Kidney tubule cell (primary cell): Measurements from ENCODE around the gene RRAD.
"Not testable (repeated sequence)": the region's sequence is repeated elsewhere in the genome, so short reads cannot be mapped to it uniquely, and the experiment has no call there.

Experiments
- DNase-seq: peaks from one replicate; pipeline ENCODE4 v3.0.0-alpha.2; 2018; ENCODE audit warnings: low spot score

Gene RRAD, protein sequence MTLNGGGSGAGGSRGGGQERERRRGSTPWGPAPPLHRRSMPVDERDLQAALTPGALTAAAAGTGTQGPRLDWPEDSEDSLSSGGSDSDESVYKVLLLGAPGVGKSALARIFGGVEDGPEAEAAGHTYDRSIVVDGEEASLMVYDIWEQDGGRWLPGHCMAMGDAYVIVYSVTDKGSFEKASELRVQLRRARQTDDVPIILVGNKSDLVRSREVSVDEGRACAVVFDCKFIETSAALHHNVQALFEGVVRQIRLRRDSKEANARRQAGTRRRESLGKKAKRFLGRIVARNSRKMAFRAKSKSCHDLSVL

DNA sequence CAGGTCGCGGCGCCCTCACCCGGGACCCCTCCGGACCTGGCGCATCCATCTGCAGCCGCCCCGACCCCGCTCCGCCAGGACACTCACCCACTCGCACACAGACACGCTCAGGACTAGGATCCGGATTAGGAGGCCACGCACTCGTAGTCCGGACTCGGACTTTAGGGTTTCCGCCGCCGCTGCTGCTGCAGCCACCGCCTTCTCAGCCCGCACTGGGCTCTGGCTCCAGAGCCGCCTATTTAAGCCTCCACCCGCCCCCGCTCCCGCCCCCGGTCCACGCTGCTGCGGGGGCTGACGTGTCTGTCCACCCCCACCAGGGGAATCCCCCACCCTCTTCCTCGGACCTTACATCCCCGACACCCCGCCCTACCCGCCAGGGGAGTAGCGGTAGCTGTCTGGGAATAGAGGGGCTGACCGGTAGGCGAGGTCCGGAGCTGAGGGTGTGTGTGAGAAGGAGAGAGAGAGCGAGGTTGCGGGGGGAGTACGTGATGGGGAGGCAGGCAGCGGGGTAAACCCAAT lies at the start of gene RRAD:
RRAD (minus strand) TSS at position 214 of the 519 bp plus-strand sequence. CDS start 356 bp downstream, outside the sequence.
- peak; percentile 90 for DNase-seq

DNA sequence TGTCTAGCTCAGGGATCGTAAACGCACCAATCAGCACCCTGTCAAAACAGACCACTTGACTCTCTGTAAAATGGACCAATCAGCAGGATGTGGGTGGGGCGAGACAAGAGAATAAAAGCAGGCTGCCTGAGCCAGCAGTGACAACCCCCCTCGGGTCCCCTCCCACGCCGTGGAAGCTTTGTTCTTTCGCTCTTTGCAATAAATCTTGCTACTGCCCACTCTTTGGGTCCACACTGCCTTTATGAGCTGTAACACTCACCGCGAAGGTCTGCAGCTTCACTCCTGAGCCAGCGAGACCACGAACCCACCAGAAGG lies 49.6 kb upstream of the RRAD start:
- not testable (repeated sequence) for DNase-seq

DNA sequence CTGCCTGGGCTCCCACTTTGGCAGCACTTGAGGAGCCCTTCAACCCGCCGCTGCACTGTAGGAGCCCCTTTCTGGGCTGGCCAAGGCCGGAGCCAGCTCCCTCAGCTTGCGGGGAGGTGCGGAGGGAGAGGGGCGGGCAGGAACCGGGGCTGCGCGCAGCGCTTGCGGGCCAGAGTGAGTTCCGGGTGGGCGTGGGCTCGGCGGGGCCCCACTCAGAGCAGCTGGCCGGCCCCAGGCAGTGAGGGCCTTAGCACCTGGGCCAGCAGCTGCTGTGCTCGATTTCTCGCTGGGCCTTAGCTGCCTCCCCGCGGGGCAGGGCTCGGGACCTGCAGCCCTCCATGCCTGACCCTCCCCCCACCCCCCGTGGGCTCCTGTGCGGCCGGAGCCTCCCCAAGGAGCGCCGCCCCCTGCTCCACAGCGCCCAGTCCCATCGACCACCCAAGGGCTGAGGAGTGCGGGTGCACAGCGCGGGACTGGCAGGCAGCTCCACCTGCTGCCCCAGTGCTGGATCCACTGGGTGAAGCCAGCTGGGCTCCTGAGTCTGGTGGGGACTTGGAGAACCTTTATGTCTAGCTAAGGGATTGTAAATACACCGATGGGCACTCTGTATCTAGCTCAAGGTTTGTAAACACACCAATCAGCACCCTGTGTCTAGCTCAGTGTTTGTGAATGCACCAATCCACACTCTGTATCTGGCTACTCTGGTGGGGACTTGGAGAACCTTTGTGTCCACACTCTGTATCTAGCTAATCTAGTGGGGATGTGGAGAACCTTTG lies 49.0 kb upstream of the RRAD start:
- DNase-seq: not testable (repeated sequence)

DNA sequence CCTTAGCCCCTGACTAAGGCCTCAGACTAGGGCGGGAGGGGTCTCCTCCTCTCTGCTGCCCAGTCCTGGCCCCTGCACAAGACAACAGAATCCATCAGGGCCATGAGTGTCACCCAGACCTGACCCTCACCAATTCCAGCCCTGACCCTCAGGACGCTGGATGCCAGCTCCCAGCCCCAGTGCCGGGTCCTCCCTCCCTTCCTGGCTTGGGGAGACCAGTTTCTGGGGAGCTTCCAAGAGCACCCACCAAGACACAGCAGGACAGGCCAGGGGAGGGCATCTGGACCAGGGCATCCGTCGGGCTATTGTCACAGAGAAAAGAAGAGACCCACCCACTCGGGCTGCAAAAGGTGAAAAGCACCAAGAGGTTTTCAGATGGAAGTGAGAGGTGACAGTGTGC lies 48.4 kb upstream of the RRAD start:
- DNase-seq: no peak

DNA sequence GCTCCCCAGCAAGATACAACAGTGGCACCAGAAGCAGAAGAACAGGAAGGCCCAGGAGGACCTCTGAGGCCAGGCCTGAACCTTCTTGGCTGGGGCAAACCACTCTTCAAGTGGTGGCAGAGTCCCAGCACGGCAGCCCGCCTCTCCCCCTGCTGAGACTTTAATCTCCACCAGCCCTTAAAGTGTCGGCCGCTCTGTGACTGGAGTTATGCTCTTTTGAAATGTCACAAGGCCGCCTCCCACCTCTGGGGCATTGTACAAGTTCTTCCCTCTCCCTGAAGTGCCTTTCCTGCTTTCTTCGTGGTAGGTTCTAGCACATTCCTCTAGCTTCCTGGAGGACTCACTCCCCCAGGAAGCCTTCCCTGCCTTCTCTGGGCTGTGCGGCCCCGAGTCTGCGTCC lies 47.6 kb upstream of the RRAD start:
- DNase-seq: no peak

DNA sequence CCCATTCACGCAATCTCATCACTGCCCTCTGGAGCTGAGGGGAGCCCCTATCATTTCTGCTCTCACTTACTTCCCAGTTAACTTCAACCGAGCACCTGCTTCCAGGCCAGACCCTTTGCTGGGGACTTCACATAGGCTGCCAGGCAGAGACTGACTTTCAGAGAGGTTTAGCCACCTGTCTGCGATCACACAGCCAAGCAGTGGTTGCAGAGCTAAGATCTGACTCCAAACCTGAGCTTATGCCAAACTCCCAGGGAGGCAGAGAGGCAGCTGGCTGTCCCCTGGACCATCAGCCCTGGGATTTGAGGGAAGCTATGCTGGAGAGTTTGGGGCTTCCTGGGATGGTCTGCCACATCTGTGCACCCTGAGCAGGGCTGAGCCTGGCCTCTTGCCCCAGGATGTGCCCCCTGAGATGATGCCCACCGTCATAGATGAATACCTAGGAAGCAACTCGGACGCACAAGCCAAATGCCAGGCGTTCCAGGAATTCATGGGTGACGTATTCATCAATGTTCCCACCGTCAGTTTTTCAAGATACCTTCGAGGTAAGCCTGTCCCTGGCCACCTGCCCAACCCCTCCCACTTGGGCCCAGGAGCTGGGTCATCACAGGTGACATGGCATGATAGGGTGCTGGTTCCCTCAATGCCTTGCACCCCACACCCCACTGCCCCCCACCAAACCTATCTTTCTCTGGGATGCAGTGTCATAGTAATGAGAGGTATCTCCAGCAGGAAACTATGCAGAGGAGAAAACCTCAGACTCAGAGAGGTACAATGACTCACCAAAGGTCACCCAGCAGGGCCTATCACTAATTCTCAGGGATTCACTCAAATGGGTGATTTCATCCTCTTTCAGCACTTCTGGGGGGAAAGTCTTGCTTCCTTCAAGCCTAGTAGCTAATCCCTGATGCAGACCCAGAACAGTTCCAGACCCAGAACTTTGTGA lies 45.7 kb upstream of the RRAD start:
- peak; percentile 91 for DNase-seq

DNA sequence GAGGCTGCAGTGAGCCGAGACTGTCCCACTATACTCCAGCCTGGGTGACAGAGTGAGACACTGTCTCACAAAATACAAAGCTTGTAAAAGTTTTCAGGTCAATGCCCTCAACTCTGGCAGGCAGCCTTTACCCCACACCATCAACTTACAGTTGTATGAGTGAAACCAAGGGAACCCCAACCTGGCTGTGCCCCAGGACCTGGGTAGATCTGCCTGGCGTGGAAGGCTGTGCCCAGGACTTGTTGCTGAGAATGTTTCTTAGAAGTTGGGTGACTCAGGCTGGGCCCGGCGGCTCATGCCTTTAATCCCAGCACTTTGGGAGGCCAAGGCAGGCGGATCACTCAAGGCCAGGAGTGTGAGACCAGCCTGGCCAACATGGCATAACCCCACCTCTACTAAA lies 43.5 kb upstream of the RRAD start:
- peak; percentile 38 for DNase-seq

DNA sequence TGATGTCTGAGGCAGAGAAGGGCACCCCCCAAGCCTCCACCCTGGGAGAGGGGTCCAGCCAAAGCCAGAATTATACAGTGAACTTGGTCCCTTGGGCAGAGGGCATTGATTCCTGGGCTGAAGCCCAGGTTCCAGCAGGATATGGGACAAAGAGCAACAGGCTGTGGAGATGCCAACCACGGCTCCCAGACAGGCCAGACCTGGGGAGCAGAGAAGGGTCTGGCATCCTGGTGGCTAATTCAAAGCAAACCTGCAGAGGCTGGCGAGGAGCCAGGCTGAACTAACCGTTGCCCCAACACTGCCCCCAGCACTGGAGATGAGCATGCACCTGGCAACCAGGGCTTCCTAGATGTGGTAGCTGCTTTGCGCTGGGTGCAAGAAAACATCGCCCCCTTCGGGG lies 38.7 kb upstream of the RRAD start:
- DNase-seq: no peak

DNA sequence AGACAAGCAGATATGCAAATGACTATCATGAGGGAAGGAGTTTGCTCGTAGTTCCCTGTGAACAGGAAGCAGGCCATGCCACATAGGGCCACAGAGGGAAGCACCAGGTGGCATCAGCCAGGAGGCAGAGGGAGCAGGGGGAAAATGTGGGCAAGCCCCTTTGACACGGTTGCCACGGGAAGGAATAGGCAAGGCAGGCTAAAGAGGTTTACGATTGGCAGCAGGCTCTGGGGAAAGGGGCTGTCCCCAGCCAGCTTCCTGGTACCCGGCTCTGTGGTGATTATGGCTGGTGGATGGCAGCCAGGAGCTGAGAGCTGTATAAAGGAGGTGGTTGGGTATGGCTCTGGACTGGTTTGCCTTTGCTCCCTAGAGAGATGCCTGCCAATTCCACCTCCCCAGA lies 36.6 kb upstream of the RRAD start:
- DNase-seq: peak; percentile 26

DNA sequence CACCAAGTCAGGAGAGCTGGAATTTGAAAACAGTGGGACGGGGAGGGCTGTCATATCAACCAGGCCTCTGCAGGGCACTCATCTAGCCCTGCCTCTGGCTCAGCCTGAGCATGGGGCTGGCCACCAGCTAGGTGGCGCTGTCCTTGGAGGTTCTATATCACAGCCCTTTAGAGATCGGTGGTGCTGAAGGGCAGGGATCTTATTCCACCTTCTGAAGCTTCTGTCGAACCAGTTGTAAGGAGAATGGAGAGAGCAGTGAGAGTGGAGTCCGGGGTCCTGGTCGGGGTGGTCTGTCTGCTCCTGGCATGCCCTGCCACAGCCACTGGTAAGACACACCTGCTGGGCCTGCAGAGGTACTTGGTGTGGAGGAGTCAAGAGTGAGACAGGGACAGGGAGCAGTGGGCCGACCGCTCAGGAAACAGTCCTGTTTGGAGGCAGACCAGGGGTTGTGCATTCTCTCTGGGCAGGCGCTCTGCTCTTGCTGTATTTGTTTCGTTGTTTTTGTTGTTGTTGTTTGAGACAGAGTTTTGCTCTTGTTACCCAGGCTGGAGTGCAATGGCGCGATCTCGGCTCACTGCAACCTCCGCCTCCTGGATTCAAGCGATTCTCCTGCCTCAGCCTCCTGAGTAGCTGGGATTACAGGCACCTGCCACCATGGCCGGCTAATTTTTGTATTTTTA lies 35.9 kb upstream of the RRAD start, which contains the start of gene CES3:
CES3 (plus strand) TSS at position 202 of the 680 bp plus-strand sequence; CDS start at position 244, 42 bp downstream.
- peak; percentile 81 for DNase-seq

DNA sequence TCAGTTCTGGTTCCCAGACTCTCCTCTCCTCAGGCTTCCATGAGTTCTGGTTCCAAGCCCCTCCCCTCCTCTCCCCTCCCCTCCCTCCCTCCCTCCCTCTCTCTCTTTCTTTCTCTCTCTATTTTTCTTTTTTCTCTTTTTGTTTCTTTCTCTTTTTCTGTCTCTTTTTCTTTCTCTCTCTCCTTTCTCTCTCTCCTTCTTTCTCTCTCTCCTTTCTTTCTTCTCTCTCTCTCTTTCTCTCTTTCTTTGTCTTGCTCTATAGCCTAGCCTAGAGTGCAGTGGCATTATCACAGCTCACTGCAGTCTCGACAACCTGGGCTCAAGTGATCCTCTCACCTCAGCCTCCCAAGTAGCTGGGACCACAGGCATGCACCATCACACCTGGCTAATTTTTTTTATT lies 34.9 kb upstream of the RRAD start:
- no peak for DNase-seq

DNA sequence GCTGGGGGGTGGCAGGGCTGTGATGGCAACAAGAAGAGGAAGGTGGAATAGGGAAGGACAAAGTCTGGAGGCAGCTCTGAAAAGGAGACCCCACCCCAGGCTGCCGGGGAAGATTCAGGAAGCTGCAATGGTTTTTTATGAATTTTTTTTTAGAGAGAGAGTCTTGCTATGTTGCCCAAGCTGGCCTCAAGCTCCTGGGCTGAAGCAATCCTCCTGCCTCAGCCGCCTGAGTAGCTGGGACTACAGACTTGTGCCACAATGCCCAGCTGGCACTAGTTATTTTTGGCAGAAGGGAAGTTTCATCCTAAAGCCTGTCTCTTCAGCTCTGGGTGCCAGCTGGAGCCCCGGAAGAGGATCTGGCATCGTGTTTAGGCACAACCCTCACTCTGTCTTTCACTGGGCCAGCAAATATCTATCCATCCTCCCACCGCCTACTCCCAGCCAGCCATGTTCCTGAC lies 34.4 kb upstream of the RRAD start:
- DNase-seq: no peak

DNA sequence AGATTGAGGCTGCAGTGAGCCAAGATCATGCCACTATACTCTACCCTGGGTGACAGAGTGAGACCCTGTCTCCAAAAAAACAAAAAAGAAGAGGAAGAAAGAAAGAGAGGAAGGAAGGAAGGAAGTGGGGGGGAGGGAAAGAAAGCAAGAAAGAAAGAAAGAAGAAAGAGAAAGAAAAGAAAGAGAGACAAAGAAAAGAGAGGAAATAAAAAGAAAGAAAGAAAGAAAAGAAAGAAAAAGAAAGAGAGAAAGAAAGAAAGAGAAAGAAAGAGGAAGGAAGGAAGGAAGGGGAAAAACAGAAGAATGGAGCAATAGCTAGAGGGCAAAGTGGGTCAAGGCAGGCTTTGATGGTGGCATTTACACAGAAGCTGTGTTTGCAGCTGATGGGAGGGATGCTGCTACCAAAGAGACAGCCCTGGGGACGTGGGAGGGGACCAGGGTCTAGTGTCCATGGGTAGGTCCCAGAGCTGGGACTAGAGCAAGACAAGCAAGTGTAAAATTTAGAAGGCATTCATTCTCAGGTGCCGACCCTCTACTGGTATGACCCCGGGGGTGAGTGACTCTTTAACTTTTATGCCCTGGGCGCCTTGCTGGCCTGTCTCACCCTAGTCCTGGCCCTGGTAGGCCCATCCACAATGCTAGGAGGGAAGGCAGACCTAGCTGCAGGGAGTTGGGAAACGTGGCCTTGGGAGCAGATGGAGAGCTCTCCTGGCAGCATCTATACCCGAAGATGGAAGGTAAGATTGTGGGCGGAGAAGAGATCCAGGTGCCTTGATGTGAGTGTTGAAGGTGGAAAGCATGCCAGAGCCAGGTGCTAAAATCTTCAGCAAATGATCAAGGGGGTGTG lies 33.7 kb upstream of the RRAD start:
- DNase-seq: no peak

DNA sequence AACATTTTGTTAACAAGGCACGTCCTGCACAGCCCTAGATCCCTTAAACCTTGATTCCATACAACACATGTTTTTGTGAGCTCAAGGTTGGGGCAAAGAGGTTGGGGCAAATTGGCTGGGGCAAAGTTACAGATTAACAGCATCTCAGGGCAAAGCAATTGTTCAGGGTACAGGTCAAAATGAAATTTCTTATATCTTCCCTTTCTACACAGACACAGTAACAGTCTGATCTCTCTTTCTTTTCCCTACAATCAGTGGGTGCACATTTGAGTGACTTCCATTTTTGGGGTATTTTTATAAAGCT lies 30.8 kb upstream of the RRAD start:
- DNase-seq: not testable (repeated sequence)

DNA sequence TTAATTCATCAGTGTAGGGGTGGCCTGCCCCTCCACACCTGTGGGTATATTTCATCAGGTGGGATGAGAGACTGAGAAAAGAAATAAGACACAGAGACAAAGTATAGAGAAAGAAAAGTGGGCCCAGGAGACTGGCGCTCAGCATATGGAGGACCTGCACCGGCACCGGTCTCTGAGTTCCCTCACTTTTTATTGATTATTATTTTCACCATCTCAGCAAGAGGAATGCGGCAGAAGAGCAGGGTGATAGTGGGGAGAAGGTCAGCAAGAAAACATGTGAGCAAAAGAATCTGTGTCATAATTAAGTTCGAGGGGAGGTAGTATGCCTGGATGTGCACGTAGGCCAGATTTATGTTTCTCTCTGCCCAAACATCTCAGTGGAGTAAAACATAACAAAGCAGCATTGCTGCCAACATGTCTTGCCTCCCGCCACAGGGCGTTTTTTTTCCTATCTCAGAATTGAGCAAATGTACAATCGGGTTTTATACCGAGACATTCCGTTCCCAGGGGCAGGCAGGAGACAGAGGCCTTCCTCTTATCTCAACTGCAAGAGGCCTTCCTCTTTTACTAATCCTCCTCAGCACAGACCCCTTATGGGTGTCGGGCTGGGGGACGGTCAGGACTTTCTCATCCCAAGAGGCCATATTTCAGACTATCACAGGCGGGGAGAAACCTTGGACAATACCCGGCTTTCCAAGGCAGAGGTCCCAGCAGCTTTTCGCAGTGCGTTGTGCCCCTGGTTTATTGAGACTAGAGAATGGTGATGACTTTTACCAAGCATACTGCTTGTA lies 30.2 kb upstream of the RRAD start:
- not testable (repeated sequence) for DNase-seq

DNA sequence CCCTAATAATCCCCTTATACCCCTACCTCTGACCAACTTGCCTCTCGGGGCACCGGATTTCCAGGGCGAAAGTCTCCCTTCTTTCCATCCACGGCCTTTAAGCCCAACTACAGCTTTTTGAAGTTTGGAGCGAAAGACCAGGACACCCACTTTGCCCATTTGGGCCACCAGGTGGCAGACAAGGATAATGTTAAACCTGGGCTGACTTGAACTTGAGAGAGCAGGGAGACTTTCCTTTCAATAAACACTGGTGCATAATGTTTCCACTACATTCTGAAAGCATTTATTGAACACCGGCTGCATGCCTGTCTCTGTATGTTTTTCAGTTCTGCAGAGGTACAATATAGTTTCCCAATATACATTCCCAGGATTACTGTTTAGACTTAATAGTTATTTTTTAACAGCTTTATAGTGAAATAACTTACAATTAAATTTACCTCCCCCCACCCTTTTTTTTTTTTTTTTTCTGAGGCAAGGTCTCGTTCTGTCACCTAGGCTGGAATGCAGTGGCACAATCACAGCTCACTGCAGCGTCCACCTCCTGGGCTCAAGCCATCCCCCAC lies 28.8 kb upstream of the RRAD start:
- peak; percentile 78 for DNase-seq

DNA sequence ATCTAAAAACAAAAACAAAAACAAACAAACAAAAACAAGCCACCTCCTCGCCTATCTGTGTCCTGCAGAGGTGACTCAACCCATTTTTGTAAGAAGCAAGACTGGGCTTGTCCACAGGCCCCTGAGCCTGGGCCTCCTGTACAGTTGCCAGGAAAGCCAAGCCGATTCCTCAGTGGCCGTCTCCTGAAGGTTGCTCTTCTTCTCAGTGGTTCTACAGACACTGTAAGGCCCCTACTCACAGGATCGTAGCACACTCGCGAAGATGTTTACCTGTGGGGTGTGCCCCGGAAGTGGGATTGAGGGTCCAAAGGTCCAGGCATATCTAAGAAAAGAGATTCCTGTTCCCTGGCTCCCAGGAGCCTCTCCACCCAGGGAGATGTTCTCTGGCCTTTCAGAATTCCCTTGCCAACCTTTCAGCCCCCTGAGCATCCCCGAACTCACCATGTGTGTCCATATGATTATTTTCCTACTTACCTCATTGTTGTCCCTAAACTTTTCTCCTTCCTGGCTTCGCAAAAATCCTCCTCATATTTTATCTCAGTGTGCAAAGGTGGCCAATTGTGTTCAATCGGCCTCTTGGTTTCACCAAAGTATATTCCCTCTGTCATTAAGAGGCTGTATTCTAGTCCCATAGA lies 28.2 kb upstream of the RRAD start:
- DNase-seq: no peak

DNA sequence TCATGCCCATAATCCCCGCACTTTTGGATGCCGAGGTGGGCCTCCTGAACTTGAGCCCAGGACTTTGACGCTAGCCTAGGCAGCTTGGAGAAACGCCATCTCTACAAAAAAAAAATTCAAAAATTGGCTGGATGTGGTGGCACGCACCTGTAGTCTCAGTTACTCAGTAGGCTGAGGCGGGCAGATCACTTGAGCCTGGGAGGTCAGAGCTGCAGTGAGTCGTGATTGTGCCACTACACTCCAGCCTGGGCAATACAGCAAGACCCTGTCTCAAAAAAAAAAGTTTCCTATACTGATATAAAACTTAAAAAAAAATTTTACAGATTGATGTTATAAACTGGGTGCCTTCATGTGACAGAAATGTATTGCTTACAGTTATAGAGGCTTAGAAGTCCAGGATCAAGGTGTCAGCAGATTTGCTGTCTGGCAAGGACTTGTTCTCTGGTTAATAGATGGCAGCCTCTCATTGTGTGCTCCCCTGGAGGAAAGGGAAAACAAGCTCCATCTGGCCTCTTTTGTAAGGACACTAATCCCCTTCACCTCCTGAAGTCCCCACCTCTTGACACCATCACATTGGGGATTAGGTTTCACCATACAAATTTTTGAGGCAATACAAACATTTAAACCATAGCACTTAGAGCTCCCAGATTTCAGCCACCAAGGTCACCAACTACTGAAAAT lies 27.2 kb upstream of the RRAD start:
- DNase-seq: no peak
